GM12878 (cell line): ENCODE data around the gene TPI1. TPM values are rescaled to one million over a fixed set of nuclear protein-coding genes. Genes with fewer than 3 reads are reported as not detected.

Experiments
- ATAC-seq: fragments of 200-7000 bp; cut with Tn5 transposase; 3 replicates; pipeline ENCODE4 v1.9.1; 2020; ENCODE audit warnings: mild to moderate bottlenecking, moderate library complexity
- BruUV-seq: library from RNA; stranded (reverse); fragments of 400-500 nt; replicated peaks from 2 replicates; lab custom pipeline; 2021; lab: Mats Ljungman, UMichigan
- CTCF ChIA-PET: fragments of 300-600 bp; sonication (Branson Sonifier 250); formaldehyde crosslinking; extraction: SDS; loops from one replicate; lab custom pipeline; 2021; ENCODE audit warnings: inconsistent platforms; lab: Yijun Ruan, JAX
- POLR2A ChIA-PET: fragments of 350-600 bp; formaldehyde crosslinking; extraction: SDS; loops from one replicate; lab custom pipeline; 2021; ENCODE audit warnings: inconsistent platforms; lab: Charles Lee
- RAD21 ChIA-PET: fragments of 300-600 bp; sonication (Branson Sonifier 250); formaldehyde crosslinking; loops from one replicate; lab custom pipeline; 2023; ENCODE audit warnings: antibody characterized with exemption; ENCODE audit not compliant: unreplicated experiment; lab: Charles Lee
- SMC1A ChIA-PET: fragments of 300-600 bp; sonication (Branson Sonifier 250); formaldehyde crosslinking; loops from one replicate; lab custom pipeline; 2023; ENCODE audit not compliant: unreplicated experiment, uncharacterized antibody; lab: Charles Lee
- DNase-seq: peaks from one replicate; pipeline ENCODE4 v3.0.0-alpha.2; 2011; ENCODE audit warnings: low read depth, low spot score
- FAIRE-seq: peaks from 3 replicates; lab custom pipeline; 2011; peaks lifted over from hg19 to GRCh38; lab: Jason Lieb, UNC
- H2AFZ ChIP-seq: 2 replicates; pipeline ENCODE4 v1.6.0; 2011; ENCODE audit warnings: low read depth, low read length, control low read depth; ENCODE audit not compliant: control insufficient read depth
- H3K27ac ChIP-seq: 2 replicates; pipeline ENCODE4 v1.5.1; 2011; ENCODE audit warnings: control low read depth; ENCODE audit not compliant: control insufficient read depth, insufficient read depth
- H3K27me3 ChIP-seq, 2 experiments: replicated peaks in 1 of 2; 2 replicates each; pipeline versions ENCODE4 v1.6.0 to v1.6.1; 2011; ENCODE audit warnings: low read length in 1 of 2; ENCODE audit not compliant: control insufficient read depth in 2 of 2, insufficient read depth in 2 of 2
- H3K36me3 ChIP-seq, 2 experiments: 2 replicates each; pipeline ENCODE4 v1.5.1; 2011; ENCODE audit warnings: low read length in 1 of 2; ENCODE audit not compliant: control insufficient read depth in 2 of 2, insufficient read depth in 2 of 2
- H3K4me1 ChIP-seq: 2 replicates; pipeline ENCODE4 v1.6.1; 2011; ENCODE audit warnings: mild to moderate bottlenecking, low read length, moderate library complexity, mixed read lengths; ENCODE audit not compliant: control insufficient read depth, insufficient read depth
- H3K4me2 ChIP-seq: 2 replicates; pipeline ENCODE4 v1.6.0; 2011; ENCODE audit warnings: control low read depth; ENCODE audit not compliant: control insufficient read depth, insufficient read depth
- H3K4me3 ChIP-seq: fragments of 200-600 bp; sonication (generic); 2 replicates; pipeline ENCODE4 v1.5.1; 2016
- H3K79me2 ChIP-seq: 2 replicates; pipeline ENCODE4 v1.6.0; 2011; ENCODE audit warnings: low read length; ENCODE audit not compliant: control insufficient read depth, insufficient read depth
- H3K9ac ChIP-seq: 2 replicates; pipeline ENCODE4 v1.8.0; 2011; ENCODE audit warnings: low read length, control low read depth, mixed read lengths; ENCODE audit not compliant: control insufficient read depth, insufficient read depth
- H3K9me3 ChIP-seq: replicated peaks from 3 replicates; pipeline ENCODE4 v1.5.1; 2011; ENCODE audit warnings: mild to moderate bottlenecking, low read length; ENCODE audit not compliant: control insufficient read depth, insufficient read depth
- H4K20me1 ChIP-seq: 2 replicates; pipeline ENCODE4 v1.6.0; 2011; ENCODE audit not compliant: control insufficient read depth, insufficient read depth
- BCL3 ChIP-seq: IDR thresholded peaks from 2 replicates; pipeline ENCODE4 v1.6.1; 2011; ENCODE audit warnings: borderline replicate concordance, low read depth, mild to moderate bottlenecking, moderate library complexity, low read length; ENCODE audit not compliant: insufficient read depth, poor library complexity, severe bottlenecking
- BHLHE40 ChIP-seq, 2 experiments: fragments of 450-650 bp in 1 of 2; IDR thresholded peaks; 2 replicates each; pipeline ENCODE4 v1.6.1; 2011 to 2017; ENCODE audit warnings: low read depth in 2 of 2, borderline replicate concordance in 1 of 2, improper control_type of control experiment in 1 of 2, low read length in 1 of 2, mild to moderate bottlenecking in 1 of 2
- CUX1 ChIP-seq: IDR thresholded peaks from 2 replicates; pipeline ENCODE4 v1.6.1; 2012; ENCODE audit warnings: improper control_type of control experiment, low read depth, low read length; ENCODE audit not compliant: insufficient replicate concordance
- HDAC6 ChIP-seq: fragments of 200-600 bp; sonication (generic); IDR thresholded peaks from one replicate; pipeline ENCODE4 v1.8.0; 2017; ENCODE audit warnings: antibody characterized with exemption; ENCODE audit not compliant: unreplicated experiment
- HDGF ChIP-seq: fragments of 450-650 bp; IDR thresholded peaks from 2 replicates; pipeline ENCODE4 v1.6.1; 2016; ENCODE audit warnings: antibody characterized with exemption
- IRF3 ChIP-seq: fragments of 450-650 bp; IDR thresholded peaks from 2 replicates; pipeline ENCODE4 v1.6.1; 2014; ENCODE audit warnings: mild to moderate bottlenecking
- NFXL1 ChIP-seq: fragments of 450-650 bp; IDR thresholded peaks from 2 replicates; pipeline ENCODE4 v1.6.1; 2017; ENCODE audit warnings: antibody characterized with exemption, mild to moderate bottlenecking, borderline replicate concordance
- NRF1 ChIP-seq: conservative IDR thresholded peaks from 2 replicates; pipeline ENCODE4 v1.6.1; 2011; ENCODE audit warnings: mild to moderate bottlenecking, low read depth, low read length, improper control_type of control experiment
- POLR2AphosphoS5 ChIP-seq: IDR thresholded peaks from 2 replicates; pipeline ENCODE4 v1.6.1; 2011; ENCODE audit warnings: mild to moderate bottlenecking, low read length, inconsistent platforms
- RUNX3 ChIP-seq: IDR thresholded peaks from 2 replicates; pipeline ENCODE4 v1.6.1; 2012; ENCODE audit warnings: low read length, inconsistent platforms
- SMC3 ChIP-seq: IDR thresholded peaks from 2 replicates; pipeline ENCODE4 v1.6.1; 2011; ENCODE audit warnings: low read length, improper control_type of control experiment, borderline replicate concordance
- SREBF2 ChIP-seq: IDR thresholded peaks from 2 replicates; pipeline ENCODE4 v1.6.1; 2012; ENCODE audit warnings: mild to moderate bottlenecking, low read length
- TARDBP ChIP-seq: IDR thresholded peaks from 2 replicates; pipeline ENCODE4 v1.6.1; 2016; ENCODE audit warnings: borderline replicate concordance
- ZNF217 ChIP-seq: fragments of 450-650 bp; IDR thresholded peaks from 2 replicates; pipeline ENCODE4 v1.6.1; 2017; ENCODE audit warnings: antibody characterized with exemption, mild to moderate bottlenecking
- ZNF24 ChIP-seq: fragments of 450-650 bp; IDR thresholded peaks from 2 replicates; pipeline ENCODE4 v1.6.1; 2017; ENCODE audit warnings: antibody characterized with exemption, mild to moderate bottlenecking
- WGBS: methylation state at CpG from one replicate; pipeline ENCODE4 v1.1.6; 2016; ENCODE audit warnings: low lambda C conversion rate; ENCODE audit not compliant: insufficient replicate concordance, insufficient coverage; ENCODE audit errors: missing lambda C conversion rate; 5-methylcytosine and 5-hydroxymethylcytosine counted together
- in situ Hi-C: fragments of 300-500 bp; cut with MboI; formaldehyde crosslinking; loops from 9 replicates; pipeline ENCODE4 v1.14.3; 2018; ENCODE audit warnings: mixed read lengths
- intact Hi-C: fragments of 100-400 bp; cut with micrococcal nuclease; formaldehyde crosslinking; loops from one replicate; pipeline ENCODE4 v1.14.2; 2022; ENCODE audit not compliant: unreplicated experiment
- polyA plus RNA-seq, 11 experiments: library from polyadenylated mRNA; depleted of rRNA in 4 of 11; unstranded in 6 of 11; stranded (reverse) in 5 of 11; fragments of >200 nt; fragmentation: Nextera tagmentation in 4 of 11; fragmentation: Illumina TruSeq in 1 of 11; extraction: Ambion mirVana in 4 of 11; extraction: Trizol in 1 of 11; gene quantifications; 1 replicate in 1 of 11; 2 replicates in 10 of 11; pipeline versions ENCODE4 v1.2.1 to v1.2.3, GENCODE V29; 2011 to 2016; ENCODE audit warnings: inconsistent platforms in 2 of 11, missing spikeins in 2 of 11, low read depth in 1 of 11
- total RNA-seq, 4 experiments: library from RNA; depleted of rRNA in 3 of 4; stranded (reverse); fragments of >200 nt in 3 of 4; fragmentation: Illumina TruSeq in 1 of 4; extraction: Trizol in 1 of 4; gene quantifications; 2 replicates each; pipeline versions ENCODE4 v1.2.1 to v1.2.3, GENCODE V29; 2013 to 2021

TPI1 gene
- total and polyA plus RNA-seq, 10 of the 15 experiments (the other 5 are each of a cell fraction or from before 2014, with no cell fraction given): 916 to 7,349 (median 1,677) TPM

GRCh38 chr12:6883252-6883651 lies 15.9 kb downstream of the TPI1 start:
- Histone ChIP-seq H4K20me1 (no peaks in the 10 kb centered on the region), H3K36me3 (peaks cover 0 to 10% of the 10 kb centered on the region in 2 experiments; a peak in 3 of 4 replicates), H3K4me1 (no peaks in the 10 kb centered on the region), H3K9me3 (no peaks in the 10 kb centered on the region), H3K79me2 (no peaks in the 10 kb centered on the region), H3K27me3 (no peaks in the 10 kb centered on the region), H3K4me2 (no peak overlapping the region), H3K9ac (no peak overlapping the region), H2AFZ (no peak overlapping the region), H3K27ac (no peak overlapping the region), H3K4me3 (no peak overlapping the region)
- BruUV-seq: no TSS peak
- ChIA-PET SMC1A (interaction anchor here (0.6 to 1.0 kb wide), 3 partner anchors 10 to 327 kb away, joined by 3 read pairs; partner anchors contain the start of gene SPSB2), POLR2A (interaction anchor here (1.1 kb wide), 1 partner anchor 29 kb away, joined by 4 read pairs; no protein-coding TSS in a partner anchor), RAD21 (interaction anchor here (1.4 kb wide), 1 partner anchor 10 kb away, joined by 3 read pairs; the partner anchor contains the start of gene SPSB2), CTCF (interaction anchor here (0.7 to 4.5 kb wide), 4 partner anchors 8 to 29 kb away, joined by 3 to 19 read pairs (median 12); partner anchors contain the start of gene SPSB2)
- no peak for DNase-seq
- intact Hi-C loops: no loop called here
- no peak for ATAC-seq
- no peak for FAIRE-seq
- in situ Hi-C loops: no loop called here
- WGBS: 97% methylated on average over 5 of the region's 5 CpGs
- TF ChIP-seq BCL3 (no peak), ZNF24 (no peak), NFXL1 (no peak), CUX1 (no peak), BHLHE40 (IDR thresholded peaks at IDR 0.05; ENCODE audit: borderline replicate concordance in 1 of 2, low read depth in 2 of 2, low read length in 1 of 2) (no peak), RUNX3 (no peak), ZNF217 (no peak), IRF3 (no peak), POLR2AphosphoS5 (no peak), SMC3 (no peak), HDGF (no peak), HDAC6 (no peak), TARDBP (no peak), NRF1 (no peak), SREBF2 (no peak)
